ENCODE measurements around the gene AADACL4. TPM values are rescaled to one million over a fixed set of nuclear protein-coding genes. Genes with fewer than 3 reads are reported as not detected.

Gene AADACL4
- total RNA-seq, 1 donor from 2014 or later = not detected

DNA sequence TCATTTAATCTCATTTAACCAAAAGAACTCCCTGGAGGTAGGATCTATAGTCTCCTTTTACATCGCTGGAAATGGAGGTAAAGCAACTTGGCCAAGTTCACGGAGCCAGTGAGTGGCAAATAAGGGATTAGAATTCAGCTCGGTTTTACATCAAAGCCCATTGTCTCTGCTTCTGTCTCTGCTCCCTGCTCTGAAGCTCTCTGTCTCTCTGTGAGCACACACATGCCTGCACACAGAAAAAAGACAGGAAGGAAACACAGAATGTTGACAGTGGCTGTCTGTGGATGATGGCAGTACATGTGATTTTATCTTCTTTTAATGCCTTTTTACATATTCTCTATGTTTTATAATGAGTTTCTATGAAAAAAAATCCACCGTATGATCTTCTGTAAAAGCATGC lies 17.0 kb upstream of the AADACL4 start:
- H3K4me3 Mint-ChIP-seq = no peak overlapping the region
- DNase-seq (ENCODE audit: extremely low spot score, unreplicated experiment) = no peak
- H3K27me3 Mint-ChIP-seq = peaks cover under 1% of the 10 kb centered on the region
- TF ChIP-seq, protein P1, sequence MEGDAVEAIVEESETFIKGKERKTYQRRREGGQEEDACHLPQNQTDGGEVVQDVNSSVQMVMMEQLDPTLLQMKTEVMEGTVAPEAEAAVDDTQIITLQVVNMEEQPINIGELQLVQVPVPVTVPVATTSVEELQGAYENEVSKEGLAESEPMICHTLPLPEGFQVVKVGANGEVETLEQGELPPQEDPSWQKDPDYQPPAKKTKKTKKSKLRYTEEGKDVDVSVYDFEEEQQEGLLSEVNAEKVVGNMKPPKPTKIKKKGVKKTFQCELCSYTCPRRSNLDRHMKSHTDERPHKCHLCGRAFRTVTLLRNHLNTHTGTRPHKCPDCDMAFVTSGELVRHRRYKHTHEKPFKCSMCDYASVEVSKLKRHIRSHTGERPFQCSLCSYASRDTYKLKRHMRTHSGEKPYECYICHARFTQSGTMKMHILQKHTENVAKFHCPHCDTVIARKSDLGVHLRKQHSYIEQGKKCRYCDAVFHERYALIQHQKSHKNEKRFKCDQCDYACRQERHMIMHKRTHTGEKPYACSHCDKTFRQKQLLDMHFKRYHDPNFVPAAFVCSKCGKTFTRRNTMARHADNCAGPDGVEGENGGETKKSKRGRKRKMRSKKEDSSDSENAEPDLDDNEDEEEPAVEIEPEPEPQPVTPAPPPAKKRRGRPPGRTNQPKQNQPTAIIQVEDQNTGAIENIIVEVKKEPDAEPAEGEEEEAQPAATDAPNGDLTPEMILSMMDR (conservative IDR thresholded peaks at IDR 0.05) = no peak
- H3K4me1 Mint-ChIP-seq (ENCODE audit: unreplicated experiment) = peaks cover 32% of the 10 kb centered on the region
- H3K27ac Mint-ChIP-seq = no peak overlapping the region
- H3K36me3 Mint-ChIP-seq = no peaks in the 10 kb centered on the region
- no peaks in the 10 kb centered on the region for H3K9me3 Mint-ChIP-seq

DNA sequence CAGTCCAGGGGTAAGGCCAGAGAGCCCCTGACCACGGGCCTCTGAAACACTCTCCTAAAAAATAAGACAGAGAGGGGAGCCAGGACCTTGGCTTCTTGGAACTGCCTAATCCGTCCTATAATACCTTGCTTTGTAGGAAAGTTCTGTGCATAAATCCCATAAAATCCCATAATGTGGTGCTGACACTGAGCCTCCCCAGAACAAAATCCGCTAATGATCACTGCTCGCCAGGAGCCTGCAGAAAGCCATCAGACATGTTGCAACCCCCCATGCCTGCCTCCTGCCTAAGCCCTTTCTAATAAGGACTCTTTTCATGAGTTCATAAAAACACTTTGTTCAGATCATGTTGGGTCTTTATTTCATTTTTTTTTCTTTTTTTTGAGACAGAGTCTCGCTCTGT lies 16.6 kb upstream of the AADACL4 start:
- H3K27ac Mint-ChIP-seq = no peak overlapping the region
- no peak overlapping the region for H3K4me3 Mint-ChIP-seq
- H3K36me3 Mint-ChIP-seq = no peaks in the 10 kb centered on the region
- peaks cover 28% of the 10 kb centered on the region for H3K4me1 Mint-ChIP-seq (ENCODE audit: unreplicated experiment)
- H3K9me3 Mint-ChIP-seq = no peaks in the 10 kb centered on the region
- no peak for DNase-seq (ENCODE audit: extremely low spot score, unreplicated experiment)
- TF ChIP-seq, protein P1 (conservative IDR thresholded peaks at IDR 0.05) = no peak
- H3K27me3 Mint-ChIP-seq = peaks cover 3% of the 10 kb centered on the region

DNA sequence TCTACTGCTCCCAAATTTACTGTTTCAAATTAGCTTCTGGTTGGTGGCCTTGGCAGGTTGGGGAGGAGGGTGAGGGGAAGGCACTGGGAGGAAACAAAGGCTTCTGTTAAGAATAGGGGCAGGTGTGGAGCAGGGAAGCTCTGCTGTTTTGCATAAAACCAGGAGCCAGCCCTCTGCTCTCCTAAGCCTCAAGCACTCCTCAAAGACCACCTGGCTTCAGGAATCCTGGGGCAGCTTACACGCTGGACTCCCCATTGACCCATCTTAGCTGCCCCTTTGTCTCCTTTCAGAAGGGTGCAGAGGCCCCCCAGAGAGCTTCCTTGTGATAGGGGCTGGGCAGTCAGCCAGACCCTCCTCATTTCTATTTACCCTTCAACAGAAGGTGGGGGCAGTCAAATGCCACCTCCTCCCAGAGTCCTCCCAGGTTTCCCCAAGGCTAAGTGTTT lies 14.4 kb upstream of the AADACL4 start:
- no peak overlapping the region for H3K27ac Mint-ChIP-seq
- H3K4me3 Mint-ChIP-seq = no peak overlapping the region
- DNase-seq (ENCODE audit: extremely low spot score, unreplicated experiment) = no peak

DNA sequence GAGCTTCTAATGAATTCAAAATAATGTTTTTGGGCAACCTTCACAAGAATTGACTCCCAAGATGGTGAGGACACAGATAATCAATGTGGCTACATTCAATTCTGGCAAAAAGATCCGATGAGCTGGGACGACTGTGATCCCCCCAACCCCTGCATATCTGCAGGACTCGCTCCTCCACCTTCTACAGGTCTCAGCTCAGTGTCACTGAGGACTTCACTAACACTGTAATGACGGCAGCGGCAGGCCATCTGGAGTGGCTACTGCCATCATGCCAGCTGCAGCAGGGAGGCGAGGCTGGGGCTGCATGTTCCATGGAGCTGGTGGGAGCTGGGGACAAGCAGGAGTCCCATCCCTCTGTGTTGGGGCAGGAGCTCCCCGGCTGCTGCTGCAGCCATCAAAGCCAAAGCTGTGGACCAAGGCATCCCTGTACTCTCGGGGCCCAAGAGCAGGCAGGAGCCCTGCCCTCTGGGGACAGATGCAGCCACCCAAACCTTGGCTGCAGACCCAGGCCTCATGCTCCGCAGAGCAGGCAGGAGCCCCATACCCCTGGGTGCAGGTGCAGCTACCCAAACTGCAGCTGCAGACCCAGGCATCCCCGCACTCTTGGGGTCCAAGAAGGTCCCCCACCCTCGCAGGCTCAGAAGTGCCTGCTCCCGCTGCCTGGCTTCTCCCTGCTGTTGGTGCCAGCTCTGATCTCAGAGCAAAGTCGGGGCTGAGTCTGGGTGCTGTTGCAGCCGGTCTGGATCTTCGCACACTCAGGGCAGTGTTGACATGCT lies 13.7 kb upstream of the AADACL4 start:
- Mint-ChIP-seq H3K27me3 (peaks cover 3% of the 10 kb centered on the region), H3K4me3 (no peak overlapping the region), H3K4me1 (ENCODE audit: unreplicated experiment) (peaks cover 15% of the 10 kb centered on the region), H3K27ac (no peak overlapping the region), H3K36me3 (no peaks in the 10 kb centered on the region), H3K9me3 (peaks cover 5% of the 10 kb centered on the region)
- TF ChIP-seq, protein P1 (conservative IDR thresholded peaks at IDR 0.05) = no peak
- no peak for DNase-seq (ENCODE audit: extremely low spot score, unreplicated experiment)

More for the DNA sequence above, 14.4 kb upstream of the AADACL4 start:
- Mint-ChIP-seq H3K9me3 (peaks cover 5% of the 10 kb centered on the region), H3K27me3 (peaks cover 3% of the 10 kb centered on the region), H3K36me3 (no peaks in the 10 kb centered on the region), H3K4me1 (ENCODE audit: unreplicated experiment) (peaks cover 15% of the 10 kb centered on the region)
- TF ChIP-seq, protein P1 (conservative IDR thresholded peaks at IDR 0.05) = no peak

DNA sequence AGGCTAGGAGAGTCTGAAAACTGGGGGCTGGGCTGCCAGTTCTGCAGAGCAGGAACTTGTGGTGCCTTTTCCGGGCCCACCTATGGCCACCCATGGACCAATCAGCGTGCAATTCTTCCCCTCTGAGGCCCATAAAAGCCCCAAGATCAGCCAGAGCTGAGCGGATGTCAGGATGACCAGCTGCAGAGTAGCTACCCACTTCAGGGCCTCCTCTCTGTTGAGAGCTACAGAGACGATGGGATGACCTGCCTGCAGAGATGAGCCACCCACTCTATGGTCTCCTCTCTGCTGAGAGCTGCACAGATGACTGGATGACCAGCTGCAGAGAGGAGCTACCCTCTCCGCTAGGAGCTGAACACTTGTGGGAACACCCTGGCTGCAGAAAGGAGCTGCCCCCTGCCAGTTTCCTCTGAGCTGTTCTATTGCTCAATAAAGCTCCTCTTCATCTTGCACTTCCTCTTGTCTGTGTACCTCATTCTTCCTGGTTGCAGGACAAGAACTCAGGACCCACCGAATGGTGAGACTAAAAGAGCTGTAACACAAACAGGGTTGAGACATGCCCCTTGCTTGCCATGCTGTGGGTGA lies 12.8 kb upstream of the AADACL4 start:
- no peak for DNase-seq (ENCODE audit: extremely low spot score, unreplicated experiment)
- Mint-ChIP-seq H3K9me3 (peaks cover 5% of the 10 kb centered on the region), H3K4me1 (ENCODE audit: unreplicated experiment) (peaks cover 15% of the 10 kb centered on the region), H3K4me3 (no peak overlapping the region), H3K27ac (no peak overlapping the region), H3K36me3 (no peaks in the 10 kb centered on the region), H3K27me3 (peaks cover 3% of the 10 kb centered on the region)
- TF ChIP-seq, protein P1 (conservative IDR thresholded peaks at IDR 0.05) = no peak

All from type B pancreatic cell (in vitro differentiated cells).